Measurements from ENCODE around the gene NCK2. TPM values are rescaled to one million over a fixed set of nuclear protein-coding genes. Genes with fewer than 3 reads are reported as not detected.

Gene NCK2
- polyA plus RNA-seq, 3 donors, result 2.5 to 18.2 (median 7.6) TPM

DNA sequence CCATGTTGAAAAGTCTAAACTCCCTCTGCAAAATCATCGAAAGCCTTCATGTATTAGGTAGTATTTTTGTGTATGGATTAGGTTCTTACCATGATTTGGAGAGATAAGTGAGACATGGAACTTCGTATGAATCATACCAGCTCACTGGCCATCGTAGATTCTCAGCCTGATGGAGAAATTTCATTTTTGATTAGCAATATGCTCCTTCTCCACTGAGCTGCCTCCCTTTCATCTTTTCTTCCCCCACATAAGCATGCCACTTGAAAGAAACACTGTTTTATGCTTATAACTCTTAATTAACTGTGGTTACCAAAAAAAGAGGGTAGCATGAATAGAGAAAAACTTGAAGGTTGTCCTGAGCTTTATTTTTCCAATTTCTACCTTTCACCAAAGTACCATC lies 111.9 kb downstream of the NCK2 start:
- Histone ChIP-seq H3K4me3 (replicated peaks in 1 of 3; ENCODE audit: low read depth in 2 of 3, low read length in 3 of 3) (no peak overlapping the region), H3K79me2 (ENCODE audit: insufficient read depth, low read length) (peaks cover 12% of the 10 kb centered on the region), H3K27ac (ENCODE audit: low read depth in 1 of 2, low read length in 2 of 2) (peak overlapping the region in 1 of 2 donors; percentile 46), H3K9me3 (replicated peaks in 1 of 2; ENCODE audit: control insufficient read depth in 1 of 2, insufficient read depth in 1 of 2, low read length in 2 of 2) (no peaks in the 10 kb centered on the region), H3K9ac (ENCODE audit: insufficient read depth, low read length, poor library complexity, severe bottlenecking) (no peak overlapping the region), H3K4me2 (replicated peaks; ENCODE audit: extremely low read depth, low read length, poor library complexity, severe bottlenecking) (no peak overlapping the region), H3K36me3 (replicated peaks in 1 of 2; ENCODE audit: control insufficient read depth in 1 of 2, insufficient read depth in 2 of 2, low read length in 2 of 2) (peaks cover 7 to 29% of the 10 kb centered on the region in 2 donors), H2AFZ (ENCODE audit: insufficient read depth, low read depth, low read length, poor library complexity, severe bottlenecking) (no peak overlapping the region), H4K20me1 (ENCODE audit: insufficient read depth, low read length) (peaks cover 24% of the 10 kb centered on the region), H3K27me3 (ENCODE audit: control insufficient read depth in 2 of 2, insufficient read depth in 2 of 2, low read length in 2 of 2) (no peaks in the 10 kb centered on the region), H3K4me1 (ENCODE audit: control insufficient read depth in 1 of 2, insufficient read depth in 2 of 2, low read length in 2 of 2) (no peaks in the 10 kb centered on the region)
- Mint-ChIP-seq H3K9me3 (peaks cover 0 to 5% (median under 1%) of the 10 kb centered on the region in 7 donors), H3K4me1 (peaks cover 14% of the 10 kb centered on the region), H3K4me3 (no peak overlapping the region), H3K27me3 (ENCODE audit: low read depth in 3 of 3) (peaks cover 0 to 2% (median 0%) of the 10 kb centered on the region in 3 donors), H3K36me3 (peaks cover 30 to 32% of the 10 kb centered on the region in 2 donors), H3K27ac (peak overlapping the region in 1 of 7 donors; percentile 74)
- no peak for DNase-seq
- intact Hi-C loops (cut with micrococcal nuclease), result no loop called here
- no CpG with 5 or more reads among the region's 3 CpGs for WGBS (ENCODE audit: insufficient coverage)
- TF ChIP-seq, protein P1, sequence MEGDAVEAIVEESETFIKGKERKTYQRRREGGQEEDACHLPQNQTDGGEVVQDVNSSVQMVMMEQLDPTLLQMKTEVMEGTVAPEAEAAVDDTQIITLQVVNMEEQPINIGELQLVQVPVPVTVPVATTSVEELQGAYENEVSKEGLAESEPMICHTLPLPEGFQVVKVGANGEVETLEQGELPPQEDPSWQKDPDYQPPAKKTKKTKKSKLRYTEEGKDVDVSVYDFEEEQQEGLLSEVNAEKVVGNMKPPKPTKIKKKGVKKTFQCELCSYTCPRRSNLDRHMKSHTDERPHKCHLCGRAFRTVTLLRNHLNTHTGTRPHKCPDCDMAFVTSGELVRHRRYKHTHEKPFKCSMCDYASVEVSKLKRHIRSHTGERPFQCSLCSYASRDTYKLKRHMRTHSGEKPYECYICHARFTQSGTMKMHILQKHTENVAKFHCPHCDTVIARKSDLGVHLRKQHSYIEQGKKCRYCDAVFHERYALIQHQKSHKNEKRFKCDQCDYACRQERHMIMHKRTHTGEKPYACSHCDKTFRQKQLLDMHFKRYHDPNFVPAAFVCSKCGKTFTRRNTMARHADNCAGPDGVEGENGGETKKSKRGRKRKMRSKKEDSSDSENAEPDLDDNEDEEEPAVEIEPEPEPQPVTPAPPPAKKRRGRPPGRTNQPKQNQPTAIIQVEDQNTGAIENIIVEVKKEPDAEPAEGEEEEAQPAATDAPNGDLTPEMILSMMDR (IDR thresholded peaks at IDR 0.05), result no peak

DNA sequence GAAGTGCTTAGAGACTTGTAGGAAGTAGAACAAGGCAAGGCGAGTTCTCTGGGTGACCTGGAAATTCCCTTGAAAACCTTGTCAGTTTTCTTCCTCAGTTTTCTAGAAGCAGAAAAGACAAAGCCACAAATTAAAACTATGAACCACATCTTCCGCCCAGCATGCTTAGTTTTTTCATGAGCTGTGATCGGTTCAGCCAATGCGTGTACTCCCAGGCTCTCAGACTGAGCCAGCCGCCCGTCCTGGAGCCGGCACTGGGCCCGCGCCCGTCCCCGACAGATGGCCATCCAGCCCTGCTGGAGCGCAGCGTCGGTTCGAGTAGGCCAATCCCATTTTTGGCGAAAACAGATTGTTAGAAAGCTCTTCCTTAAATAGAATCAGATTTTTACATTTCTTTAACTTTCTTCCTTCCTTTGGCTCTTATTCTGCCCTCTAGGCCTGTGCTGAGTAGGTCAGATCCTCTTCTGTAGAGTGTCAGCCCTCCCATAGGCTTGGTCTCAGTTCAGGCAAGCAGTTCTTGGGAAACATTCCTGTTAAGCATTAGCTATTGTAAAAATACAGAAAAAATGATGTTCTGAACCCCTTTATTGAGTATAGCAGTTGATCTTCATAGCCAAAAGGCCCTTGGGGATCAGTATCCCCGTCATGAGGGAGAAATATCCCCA lies 112.5 kb downstream of the NCK2 start:
- H3K9me3 Mint-ChIP-seq, result peaks cover 0 to 3% (median 0%) of the 10 kb centered on the region in 7 donors
- H3K27me3 Mint-ChIP-seq (ENCODE audit: low read depth in 3 of 3), result peaks cover 0 to 2% (median 0%) of the 10 kb centered on the region in 3 donors
- 96% methylated on average over 14 of the region's 17 CpGs for WGBS (ENCODE audit: insufficient coverage)
- H3K36me3 Mint-ChIP-seq, result peaks cover 30 to 32% of the 10 kb centered on the region in 2 donors
- Histone ChIP-seq H3K9me3 (replicated peaks in 1 of 2; ENCODE audit: control insufficient read depth in 1 of 2, insufficient read depth in 1 of 2, low read length in 2 of 2) (no peaks in the 10 kb centered on the region), H3K4me3 (replicated peaks in 1 of 3; ENCODE audit: low read depth in 2 of 3, low read length in 3 of 3) (no peak overlapping the region), H3K27ac (ENCODE audit: low read depth in 1 of 2, low read length in 2 of 2) (no peak overlapping the region), H4K20me1 (ENCODE audit: insufficient read depth, low read length) (peaks cover 18% of the 10 kb centered on the region), H3K4me2 (replicated peaks; ENCODE audit: extremely low read depth, low read length, poor library complexity, severe bottlenecking) (no peak overlapping the region), H3K27me3 (ENCODE audit: control insufficient read depth in 2 of 2, insufficient read depth in 2 of 2, low read length in 2 of 2) (no peaks in the 10 kb centered on the region), H2AFZ (ENCODE audit: insufficient read depth, low read depth, low read length, poor library complexity, severe bottlenecking) (no peak overlapping the region), H3K4me1 (ENCODE audit: control insufficient read depth in 1 of 2, insufficient read depth in 2 of 2, low read length in 2 of 2) (no peaks in the 10 kb centered on the region), H3K36me3 (replicated peaks in 1 of 2; ENCODE audit: control insufficient read depth in 1 of 2, insufficient read depth in 2 of 2, low read length in 2 of 2) (peaks cover 7 to 29% of the 10 kb centered on the region in 2 donors), H3K79me2 (ENCODE audit: insufficient read depth, low read length) (peaks cover 8% of the 10 kb centered on the region), H3K9ac (ENCODE audit: insufficient read depth, low read length, poor library complexity, severe bottlenecking) (no peak overlapping the region)
- H3K4me1 Mint-ChIP-seq, result peaks cover 10% of the 10 kb centered on the region
- DNase-seq, result no peak
- peak overlapping the region in 2 of 7 donors; percentile 24 to 65 for H3K27ac Mint-ChIP-seq
- H3K4me3 Mint-ChIP-seq, result no peak overlapping the region
- TF ChIP-seq, protein P1 (IDR thresholded peaks at IDR 0.05), result no peak
- intact Hi-C loops (cut with micrococcal nuclease), result no loop called here

All from CD14-positive monocyte (primary cell).